Nephron (organoid): ENCODE results near the gene POLK.

Experiments
- H3K27ac Mint-ChIP-seq, 3 experiments: 2 replicates each; pipeline ENCODE4 v1.8.0; 2020; ENCODE audit warnings: mixed read lengths in 3 of 3, mild to moderate bottlenecking in 2 of 3, moderate library complexity in 1 of 3
- H3K27me3 Mint-ChIP-seq: 2 replicates; pipeline ENCODE4 v1.8.0; 2021; ENCODE audit warnings: low read depth, mild to moderate bottlenecking, moderate library complexity, mixed read lengths
- H3K36me3 Mint-ChIP-seq: 2 replicates; pipeline ENCODE4 v1.8.0; 2020; ENCODE audit warnings: low read depth, mixed read lengths
- H3K4me1 Mint-ChIP-seq: 2 replicates; pipeline ENCODE4 v1.8.0; 2020; ENCODE audit warnings: mixed read lengths
- H3K4me3 Mint-ChIP-seq, 3 experiments: 2 replicates each; pipeline ENCODE4 v1.8.0; 2020; ENCODE audit warnings: mild to moderate bottlenecking in 3 of 3, mixed read lengths in 3 of 3, moderate library complexity in 2 of 3
- H3K9me3 Mint-ChIP-seq: 2 replicates; pipeline ENCODE4 v1.8.0; 2020; ENCODE audit warnings: mixed read lengths
- TF ChIP-seq, protein P1 (sequence below), 3 experiments: fragments of 200-600 bp; sonication (generic); IDR thresholded peaks; one replicate each; pipeline ENCODE4 v1.5.0; 2021; ENCODE audit warnings: antibody characterized with exemption in 3 of 3; ENCODE audit not compliant: unreplicated experiment in 3 of 3

Gene POLK

DNA sequence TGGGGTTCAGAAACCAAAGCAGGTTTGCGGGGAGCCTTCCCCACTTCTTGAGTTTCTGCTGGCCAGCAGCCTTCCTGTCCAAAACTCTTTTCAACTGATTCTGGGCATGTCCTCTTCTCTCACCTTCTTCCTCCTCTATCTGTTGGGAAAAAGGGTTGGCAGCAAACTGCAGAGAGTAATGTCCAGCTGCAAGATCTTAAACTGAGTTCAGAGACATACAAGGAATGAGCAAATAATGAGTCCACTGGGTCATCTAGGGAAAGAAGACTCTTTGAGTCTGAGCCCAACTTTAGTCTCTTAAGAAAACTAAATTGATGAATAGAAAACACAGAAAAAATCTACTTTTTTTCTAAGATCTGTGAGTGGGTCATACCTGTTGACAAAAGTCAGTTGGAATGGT is 116.1 kb downstream of the POLK start:
- TF ChIP-seq, protein P1, sequence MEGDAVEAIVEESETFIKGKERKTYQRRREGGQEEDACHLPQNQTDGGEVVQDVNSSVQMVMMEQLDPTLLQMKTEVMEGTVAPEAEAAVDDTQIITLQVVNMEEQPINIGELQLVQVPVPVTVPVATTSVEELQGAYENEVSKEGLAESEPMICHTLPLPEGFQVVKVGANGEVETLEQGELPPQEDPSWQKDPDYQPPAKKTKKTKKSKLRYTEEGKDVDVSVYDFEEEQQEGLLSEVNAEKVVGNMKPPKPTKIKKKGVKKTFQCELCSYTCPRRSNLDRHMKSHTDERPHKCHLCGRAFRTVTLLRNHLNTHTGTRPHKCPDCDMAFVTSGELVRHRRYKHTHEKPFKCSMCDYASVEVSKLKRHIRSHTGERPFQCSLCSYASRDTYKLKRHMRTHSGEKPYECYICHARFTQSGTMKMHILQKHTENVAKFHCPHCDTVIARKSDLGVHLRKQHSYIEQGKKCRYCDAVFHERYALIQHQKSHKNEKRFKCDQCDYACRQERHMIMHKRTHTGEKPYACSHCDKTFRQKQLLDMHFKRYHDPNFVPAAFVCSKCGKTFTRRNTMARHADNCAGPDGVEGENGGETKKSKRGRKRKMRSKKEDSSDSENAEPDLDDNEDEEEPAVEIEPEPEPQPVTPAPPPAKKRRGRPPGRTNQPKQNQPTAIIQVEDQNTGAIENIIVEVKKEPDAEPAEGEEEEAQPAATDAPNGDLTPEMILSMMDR (IDR thresholded peaks at IDR 0.05; ENCODE audit: unreplicated experiment in 3 of 3): no peak
- no peaks in the 10 kb centered on the region for H3K27me3 Mint-ChIP-seq
- H3K4me1 Mint-ChIP-seq: peaks cover 5% of the 10 kb centered on the region
- H3K9me3 Mint-ChIP-seq: no peaks in the 10 kb centered on the region
- no peaks in the 10 kb centered on the region for H3K36me3 Mint-ChIP-seq
- H3K27ac Mint-ChIP-seq: peak overlapping the region in 1 of 3 experiments; percentile 75
- H3K4me3 Mint-ChIP-seq: no peak overlapping the region

- H3K9me3 Mint-ChIP-seq: no peaks in the 10 kb centered on the region
- peaks cover 3% of the 10 kb centered on the region for H3K36me3 Mint-ChIP-seq
- H3K27ac Mint-ChIP-seq: no peak overlapping the region
- H3K4me1 Mint-ChIP-seq: peaks cover 5% of the 10 kb centered on the region
- no peaks in the 10 kb centered on the region for H3K27me3 Mint-ChIP-seq
- TF ChIP-seq, protein P1 (IDR thresholded peaks at IDR 0.05; ENCODE audit: unreplicated experiment in 3 of 3): no peak
- H3K4me3 Mint-ChIP-seq: no peak overlapping the region
These were observed 119.2 kb downstream of the POLK start for GRCh38 chr5:75630875-75631274.

DNA sequence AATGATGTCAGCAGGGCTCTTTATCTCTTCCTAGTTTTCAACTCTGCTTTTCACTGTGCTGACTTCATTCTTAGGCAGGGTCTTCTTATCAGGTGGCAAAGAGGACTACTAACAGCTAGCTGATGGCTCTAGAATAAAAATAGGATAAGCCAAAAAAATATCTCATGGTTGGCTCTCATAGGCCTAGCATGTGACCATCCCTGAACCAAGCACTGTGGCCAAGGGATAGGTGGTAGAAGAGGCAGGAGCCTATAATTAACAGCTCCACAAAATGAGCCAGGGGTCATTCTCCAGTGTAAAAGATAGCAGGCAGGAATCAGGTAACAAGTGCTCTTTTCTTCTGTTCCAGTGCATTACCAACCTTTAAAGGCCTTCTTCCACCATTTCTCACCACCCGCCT is 120.6 kb downstream of the POLK start:
- TF ChIP-seq, protein P1 (IDR thresholded peaks at IDR 0.05; ENCODE audit: unreplicated experiment in 3 of 3): no peak
- Mint-ChIP-seq H3K36me3 (peaks cover 10% of the 10 kb centered on the region), H3K27ac (no peak overlapping the region), H3K9me3 (no peaks in the 10 kb centered on the region), H3K27me3 (no peaks in the 10 kb centered on the region), H3K4me1 (peaks cover 5% of the 10 kb centered on the region), H3K4me3 (no peak overlapping the region)

DNA sequence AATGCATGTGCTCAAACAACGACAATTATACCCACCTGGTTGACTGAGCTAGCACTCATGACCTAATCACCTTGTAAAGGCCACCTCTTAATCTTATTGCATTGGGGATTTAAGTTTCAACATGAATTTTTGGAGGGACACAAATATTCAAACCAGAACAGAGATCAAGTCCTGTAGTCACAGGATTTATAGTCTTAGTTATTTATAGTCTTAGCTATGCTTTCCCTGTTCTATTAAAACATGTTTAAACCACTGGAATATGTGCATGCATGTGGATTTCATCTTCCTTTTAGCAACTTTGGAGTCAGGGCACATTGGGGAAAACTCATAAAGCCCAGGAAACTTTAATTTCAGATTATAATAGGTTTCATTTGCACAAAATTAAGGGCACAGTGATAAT is 126.3 kb downstream of the POLK start:
- TF ChIP-seq, protein P1 (IDR thresholded peaks at IDR 0.05; ENCODE audit: unreplicated experiment in 3 of 3): no peak
- Mint-ChIP-seq H3K9me3 (peaks cover 5% of the 10 kb centered on the region), H3K4me1 (no peaks in the 10 kb centered on the region), H3K27me3 (no peaks in the 10 kb centered on the region), H3K27ac (peak overlapping the region in 2 of 3 experiments; percentile 3 to 12), H3K4me3 (no peak overlapping the region), H3K36me3 (peaks cover 17% of the 10 kb centered on the region)

DNA sequence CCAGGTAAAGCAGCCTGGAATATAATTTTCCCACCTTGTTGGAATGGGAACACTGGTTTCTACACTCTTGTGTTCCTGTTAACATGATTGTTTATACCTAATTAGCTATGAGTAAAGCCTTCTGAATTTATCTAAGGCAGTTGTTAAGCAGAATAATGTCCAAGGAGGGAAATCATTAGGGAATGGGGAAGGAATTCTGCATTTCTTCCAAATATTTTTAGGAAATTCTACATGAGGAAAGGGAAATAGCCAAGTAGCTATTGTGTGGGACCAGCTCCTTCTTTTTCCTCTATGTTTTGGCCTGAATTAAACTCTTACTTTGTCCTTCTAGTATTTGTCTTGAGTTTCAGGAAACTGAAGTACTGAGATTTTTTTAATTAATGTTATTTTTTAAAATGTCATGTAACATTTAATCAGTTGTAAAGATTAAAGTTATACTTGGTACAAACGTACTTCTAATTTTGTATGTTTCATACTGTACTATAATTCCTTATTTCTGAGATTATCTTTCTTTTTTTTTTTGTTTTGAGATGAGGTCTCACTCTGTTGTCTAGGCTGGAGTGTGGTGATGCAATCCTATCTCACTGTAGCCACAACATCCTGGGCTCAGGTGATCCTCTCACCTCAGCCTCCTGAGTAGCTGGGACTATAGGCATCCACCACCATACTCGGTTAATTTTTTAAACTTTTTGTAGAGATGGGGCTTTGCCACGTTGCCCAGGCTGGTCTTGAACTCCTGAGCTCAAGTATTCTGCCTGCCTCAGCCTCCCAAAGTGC is 128.0 kb downstream of the POLK start:
- TF ChIP-seq, protein P1 (IDR thresholded peaks at IDR 0.05; ENCODE audit: unreplicated experiment in 3 of 3): no peak
- Mint-ChIP-seq H3K4me1 (no peaks in the 10 kb centered on the region), H3K27me3 (no peaks in the 10 kb centered on the region), H3K4me3 (no peak overlapping the region), H3K36me3 (peaks cover 16% of the 10 kb centered on the region), H3K9me3 (peaks cover 5% of the 10 kb centered on the region), H3K27ac (peak overlapping the region in 2 of 3 experiments; percentile 29 to 92)

DNA sequence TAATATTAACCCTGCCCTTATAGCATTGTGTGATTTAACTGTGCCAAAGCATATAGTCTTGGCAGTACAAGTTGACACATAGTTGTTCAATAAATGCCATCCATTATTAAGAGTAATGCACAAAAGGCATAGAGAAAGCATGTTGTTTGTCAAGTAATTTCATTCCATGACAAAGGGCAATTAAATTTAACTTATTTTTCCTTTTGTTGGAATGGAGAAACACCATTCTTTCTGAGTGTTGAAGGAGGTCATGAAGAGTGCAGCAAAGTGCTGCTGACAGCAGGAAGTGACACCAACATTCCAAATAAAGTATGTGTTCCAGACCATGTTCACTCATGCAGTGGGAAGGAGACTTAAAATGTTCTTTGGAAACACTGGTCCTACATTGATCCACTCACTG is 128.7 kb downstream of the POLK start:
- H3K27me3 Mint-ChIP-seq: no peaks in the 10 kb centered on the region
- TF ChIP-seq, protein P1 (IDR thresholded peaks at IDR 0.05; ENCODE audit: unreplicated experiment in 3 of 3): no peak
- H3K4me3 Mint-ChIP-seq: no peak overlapping the region
- H3K4me1 Mint-ChIP-seq: no peaks in the 10 kb centered on the region
- peaks cover 14% of the 10 kb centered on the region for H3K36me3 Mint-ChIP-seq
- H3K27ac Mint-ChIP-seq: peak overlapping the region in 2 of 3 experiments; percentile 29 to 92
- peaks cover 5% of the 10 kb centered on the region for H3K9me3 Mint-ChIP-seq
